ENCODE data around the gene CLTC. TPM values are rescaled to one million over a fixed set of nuclear protein-coding genes. Genes with fewer than 3 reads are reported as not detected.

Gene CLTC
- total and polyA plus RNA-seq, 2 of the 8 experiments (the other 6 are each of a cell fraction or from before 2014, with no cell fraction given), result 175 to 283 TPM

DNA sequence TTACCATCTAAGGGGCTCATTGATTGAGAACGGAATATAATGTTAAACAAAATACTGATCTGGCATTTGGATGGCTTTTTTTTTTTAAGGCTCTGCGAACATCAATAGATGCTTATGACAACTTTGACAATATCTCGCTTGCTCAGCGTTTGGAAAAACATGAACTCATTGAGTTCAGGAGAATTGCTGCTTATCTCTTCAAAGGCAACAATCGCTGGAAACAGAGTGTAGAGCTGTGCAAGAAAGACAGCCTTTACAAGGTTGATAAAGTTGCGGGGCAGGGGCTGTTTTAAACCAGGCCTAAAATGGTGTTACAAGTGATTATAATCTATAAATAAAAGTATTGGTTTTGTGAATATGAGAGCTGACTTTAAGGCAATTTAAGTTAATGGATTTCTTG, 65.3 kb downstream of the CLTC start:
- Histone ChIP-seq H2BK5ac (ENCODE audit: low read depth, low read length) (no peak overlapping the region), H3K23me2 (ENCODE audit: low read depth, low read length) (no peaks in the 10 kb centered on the region), H2AFZ (ENCODE audit: low read length) (no peak overlapping the region), H3K36me3 (ENCODE audit: control insufficient read depth in 2 of 4, insufficient read depth in 4 of 4, low read length in 3 of 4) (peaks cover 24 to 97% (median 73%) of the 10 kb centered on the region in 4 experiments), H4K8ac (ENCODE audit: extremely low read depth, insufficient read depth, low read length) (no peak overlapping the region; the same call in 1 of the 2 replicates), H3K4me2 (ENCODE audit: insufficient read depth in 1 of 2, low read depth in 2 of 2, low read length in 2 of 2) (no peak overlapping the region), H4K20me1 (replicated peaks in 1 of 2; ENCODE audit: control insufficient read depth in 1 of 2, insufficient read depth in 2 of 2, low read length in 2 of 2) (peaks cover 2 to 3% of the 10 kb centered on the region in 2 experiments), H3K27ac (ENCODE audit: low read depth, low read length) (no peak overlapping the region), H2BK12ac (ENCODE audit: low read depth, low read length) (no peak overlapping the region), H3K18ac (ENCODE audit: extremely low read depth, low read length) (no peak overlapping the region), H3K79me1 (ENCODE audit: low read depth, low read length) (no peaks in the 10 kb centered on the region), H3K56ac (replicated peaks; ENCODE audit: insufficient read length, low read depth, low read length) (no peak overlapping the region), H2AK5ac (ENCODE audit: low read depth, low read length) (no peak overlapping the region), H3K4ac (replicated peaks; ENCODE audit: insufficient read length, low read depth, low read length) (no peak overlapping the region), H3K23ac (ENCODE audit: insufficient read length) (no peak overlapping the region), H4K91ac (replicated peaks; ENCODE audit: insufficient read length, low read length) (no peak overlapping the region), H3K4me1 (replicated peaks in 1 of 4; ENCODE audit: control insufficient read depth in 3 of 4, insufficient read depth in 4 of 4, low read length in 3 of 4) (no peaks in the 10 kb centered on the region), H2BK120ac (replicated peaks; ENCODE audit: low read depth, low read length) (no peak overlapping the region), H3K27me3 (replicated peaks in 1 of 4; ENCODE audit: control insufficient read depth in 3 of 4, extremely low read depth in 1 of 4, insufficient read depth in 3 of 4, low read length in 3 of 4) (no peaks in the 10 kb centered on the region), H3K4me3 (ENCODE audit: extremely low read depth in 1 of 4, insufficient read depth in 2 of 4, low read depth in 3 of 4, low read length in 4 of 4) (no peak overlapping the region), H2BK20ac (ENCODE audit: low read length) (no peak overlapping the region), H4K5ac (ENCODE audit: insufficient read length, low read depth, low read length) (no peak overlapping the region), H3K79me2 (ENCODE audit: control insufficient read depth in 1 of 2, insufficient read depth in 2 of 2, low read length in 2 of 2) (no peaks in the 10 kb centered on the region), H3K9ac (replicated peaks in 1 of 4; ENCODE audit: extremely low read depth in 1 of 4, low read depth in 3 of 4, low read length in 3 of 4) (no peak overlapping the region), H2BK15ac (ENCODE audit: low read length) (no peak overlapping the region), H3K14ac (ENCODE audit: insufficient read length) (no peak overlapping the region), H3K9me3 (ENCODE audit: insufficient read depth in 2 of 2, low read depth in 1 of 2, low read length in 1 of 2) (no peaks in the 10 kb centered on the region)
- no peak for DNase-seq (ENCODE audit: low read depth in 1 of 2, low spot score in 2 of 2)
- FAIRE-seq, result no peak
- ChIA-PET POLR2A (ENCODE audit: partially characterized antibody) (interaction anchor here (1.5 to 1.8 kb wide), 2 partner anchors 10 to 65 kb away, joined by 3 to 4 read pairs; partner anchors contain the start of gene CLTC), CTCF (ENCODE audit: partially characterized antibody) (interaction anchor here (0.7 kb wide), 1 partner anchor 8 kb away, joined by 3 read pairs; no protein-coding TSS in a partner anchor)
- WGBS, 2 experiments (ENCODE audit: extremely low coverage in 1 of 2, insufficient coverage in 1 of 2, insufficient read length in 1 of 2, insufficient replicate concordance in 2 of 2, low coverage in 1 of 2, low lambda C conversion rate in 2 of 2, missing lambda C conversion rate in 1 of 2), result 97% methylated on average over 6 of the region's 6 CpGs; no CpG with 5 or more reads in 1 of the 2 experiments
- TF ChIP-seq YY1 (IDR thresholded peaks at IDR 0.05; ENCODE audit: low read depth, low read length) (no peak), RNF2 (IDR thresholded peaks at IDR 0.05; ENCODE audit: borderline replicate concordance, low read depth, low read length, missing control alignments, poor library complexity, severe bottlenecking) (no peak), CBX8 (IDR thresholded peaks at IDR 0.05; ENCODE audit: borderline replicate concordance, low read depth, low read length) (no peak), SP2 (IDR thresholded peaks at IDR 0.05; ENCODE audit: low read length) (no peak), KDM1A (IDR thresholded peaks at IDR 0.05; ENCODE audit: borderline replicate concordance, low read length) (no peak), SIRT6 (IDR thresholded peaks at IDR 0.05; ENCODE audit: low read length) (no peak), CHD1 (IDR thresholded peaks at IDR 0.05; ENCODE audit: low read depth, low read length) (no peak), POLR2AphosphoS5 (IDR thresholded peaks at IDR 0.05; ENCODE audit: low read depth, low read length) (no peak)
- TF ChIP-seq, protein P1, sequence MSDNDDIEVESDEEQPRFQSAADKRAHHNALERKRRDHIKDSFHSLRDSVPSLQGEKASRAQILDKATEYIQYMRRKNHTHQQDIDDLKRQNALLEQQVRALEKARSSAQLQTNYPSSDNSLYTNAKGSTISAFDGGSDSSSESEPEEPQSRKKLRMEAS (IDR thresholded peaks at IDR 0.05), result no peak
- TF ChIP-seq, protein P2, sequence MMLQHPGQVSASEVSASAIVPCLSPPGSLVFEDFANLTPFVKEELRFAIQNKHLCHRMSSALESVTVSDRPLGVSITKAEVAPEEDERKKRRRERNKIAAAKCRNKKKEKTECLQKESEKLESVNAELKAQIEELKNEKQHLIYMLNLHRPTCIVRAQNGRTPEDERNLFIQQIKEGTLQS (IDR thresholded peaks at IDR 0.05; ENCODE audit: insufficient read depth, low read depth, low read length), result no peak
- TF ChIP-seq, protein P3, sequence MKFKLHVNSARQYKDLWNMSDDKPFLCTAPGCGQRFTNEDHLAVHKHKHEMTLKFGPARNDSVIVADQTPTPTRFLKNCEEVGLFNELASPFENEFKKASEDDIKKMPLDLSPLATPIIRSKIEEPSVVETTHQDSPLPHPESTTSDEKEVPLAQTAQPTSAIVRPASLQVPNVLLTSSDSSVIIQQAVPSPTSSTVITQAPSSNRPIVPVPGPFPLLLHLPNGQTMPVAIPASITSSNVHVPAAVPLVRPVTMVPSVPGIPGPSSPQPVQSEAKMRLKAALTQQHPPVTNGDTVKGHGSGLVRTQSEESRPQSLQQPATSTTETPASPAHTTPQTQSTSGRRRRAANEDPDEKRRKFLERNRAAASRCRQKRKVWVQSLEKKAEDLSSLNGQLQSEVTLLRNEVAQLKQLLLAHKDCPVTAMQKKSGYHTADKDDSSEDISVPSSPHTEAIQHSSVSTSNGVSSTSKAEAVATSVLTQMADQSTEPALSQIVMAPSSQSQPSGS (IDR thresholded peaks at IDR 0.05; ENCODE audit: low read length), result no peak

All from H1 (cell line).